Measurements from ENCODE around the gene BPIFA2.
"Not testable (repeated sequence)": the region's sequence is repeated elsewhere in the genome, so short reads cannot be mapped to it uniquely, and the experiment has no call there.

BPIFA2 gene, protein sequence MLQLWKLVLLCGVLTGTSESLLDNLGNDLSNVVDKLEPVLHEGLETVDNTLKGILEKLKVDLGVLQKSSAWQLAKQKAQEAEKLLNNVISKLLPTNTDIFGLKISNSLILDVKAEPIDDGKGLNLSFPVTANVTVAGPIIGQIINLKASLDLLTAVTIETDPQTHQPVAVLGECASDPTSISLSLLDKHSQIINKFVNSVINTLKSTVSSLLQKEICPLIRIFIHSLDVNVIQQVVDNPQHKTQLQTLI

DNA sequence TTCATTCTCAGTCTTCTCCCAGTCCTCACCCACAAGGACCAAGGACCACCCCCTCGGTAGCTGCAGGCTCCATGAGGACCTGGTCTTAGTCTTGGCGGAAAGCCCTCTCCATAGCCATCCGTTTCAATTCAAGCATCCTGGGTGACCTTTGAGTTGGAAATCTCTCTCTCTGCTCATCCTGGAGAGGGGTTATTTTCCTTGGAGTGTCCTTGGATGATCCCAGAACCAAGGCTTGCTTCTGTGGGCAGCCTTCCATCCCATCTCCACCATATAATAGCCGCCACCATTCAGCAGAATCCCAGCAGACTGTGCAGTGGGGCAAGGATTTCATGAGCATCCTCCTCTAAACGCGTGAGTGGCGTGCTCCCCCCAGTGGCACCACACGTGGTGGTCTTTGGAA lies at the start of gene BPIFA2:
Gene BPIFA2 (plus strand): TSS at position 301 of the 400 bp plus-strand sequence. CDS start 987 bp downstream, outside the sequence.
- DNase-seq = no peak

DNA sequence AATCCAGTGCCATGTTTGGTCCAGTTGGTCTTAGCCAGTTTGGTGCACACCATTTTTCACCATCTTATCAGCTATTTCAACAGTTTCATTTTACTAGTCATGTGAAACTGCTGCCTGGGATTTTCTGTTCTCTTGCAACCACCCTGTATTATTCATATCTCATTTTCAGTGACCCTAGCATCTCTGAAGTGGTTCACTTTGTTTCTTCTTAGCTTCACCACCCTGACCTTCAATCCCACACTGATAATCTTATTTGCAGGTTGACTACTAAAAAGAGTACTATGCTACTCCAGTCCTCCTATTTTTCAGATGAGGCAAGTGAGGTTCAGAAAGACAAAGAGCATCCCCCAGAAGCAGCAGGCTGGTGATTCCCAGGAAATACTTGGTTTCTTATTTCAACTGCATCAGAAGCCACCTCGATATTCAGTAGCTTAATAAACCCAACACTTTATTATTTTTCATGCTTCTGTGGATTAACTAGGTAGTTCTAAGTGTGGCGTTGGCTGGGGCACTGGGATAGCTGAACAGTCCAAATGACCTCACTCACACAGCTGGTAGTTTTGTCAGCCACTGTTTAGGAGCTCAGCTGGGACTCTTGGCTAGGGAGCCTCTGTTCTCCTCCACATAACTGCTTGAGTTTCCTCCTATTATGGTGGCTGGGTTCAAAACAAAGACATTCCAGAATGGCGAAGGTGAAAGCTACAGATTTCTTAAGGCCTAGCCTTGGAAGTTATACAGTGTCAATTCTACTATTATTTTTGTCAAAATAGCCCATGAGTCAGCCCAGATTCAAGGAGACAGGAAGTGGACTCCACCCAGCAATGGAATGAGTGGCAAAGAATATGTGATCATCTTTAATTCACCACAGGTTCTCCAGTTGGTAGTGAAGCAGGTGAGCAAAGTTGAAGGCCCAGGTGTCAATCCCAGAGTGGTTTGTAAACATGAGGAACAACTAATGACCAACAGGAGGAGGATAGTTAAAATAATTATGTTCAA lies 47.9 kb upstream of the BPIFA2 start:
- DNase-seq = peak; percentile 6

DNA sequence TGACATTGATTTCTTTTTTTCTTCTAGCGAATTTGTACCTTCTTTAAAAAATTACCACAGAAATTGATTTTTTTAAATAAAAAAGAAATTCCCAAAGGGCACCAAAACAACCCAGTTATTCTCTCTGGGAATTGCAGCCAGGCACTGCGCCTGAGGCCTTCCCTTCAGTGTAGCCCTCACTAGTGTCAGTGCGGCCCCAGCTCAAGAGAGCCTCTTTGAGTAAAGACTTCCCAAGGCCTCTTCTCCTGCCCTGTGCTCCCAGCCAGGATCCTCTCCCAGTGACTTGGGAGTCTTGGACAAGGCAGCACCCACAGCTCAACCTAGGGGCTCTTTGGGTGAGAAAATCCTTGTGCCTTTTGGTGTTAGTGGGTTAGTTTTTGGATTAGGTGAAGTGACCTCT lies 47.0 kb upstream of the BPIFA2 start:
- no peak for DNase-seq

DNA sequence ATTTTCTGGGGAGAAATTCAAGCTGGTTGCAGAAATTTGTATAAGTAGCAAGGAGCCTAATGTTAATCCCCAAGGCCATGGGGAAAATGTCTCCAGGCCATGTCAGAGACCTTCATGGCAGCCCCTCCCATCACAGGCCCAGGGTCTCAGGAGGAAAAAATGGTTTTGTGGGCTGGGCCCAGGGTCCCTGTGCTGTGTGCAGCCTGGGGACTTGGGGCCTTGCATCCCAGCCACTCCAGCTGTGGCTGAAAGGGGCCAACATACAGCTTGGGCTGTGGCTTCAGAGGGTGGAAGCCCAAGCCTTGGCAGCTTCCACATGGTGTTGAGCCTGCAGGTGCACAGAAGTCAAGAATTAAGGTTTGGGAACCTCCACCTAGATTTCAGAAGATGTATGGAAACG lies 45.7 kb upstream of the BPIFA2 start:
- not testable (repeated sequence) for DNase-seq

DNA sequence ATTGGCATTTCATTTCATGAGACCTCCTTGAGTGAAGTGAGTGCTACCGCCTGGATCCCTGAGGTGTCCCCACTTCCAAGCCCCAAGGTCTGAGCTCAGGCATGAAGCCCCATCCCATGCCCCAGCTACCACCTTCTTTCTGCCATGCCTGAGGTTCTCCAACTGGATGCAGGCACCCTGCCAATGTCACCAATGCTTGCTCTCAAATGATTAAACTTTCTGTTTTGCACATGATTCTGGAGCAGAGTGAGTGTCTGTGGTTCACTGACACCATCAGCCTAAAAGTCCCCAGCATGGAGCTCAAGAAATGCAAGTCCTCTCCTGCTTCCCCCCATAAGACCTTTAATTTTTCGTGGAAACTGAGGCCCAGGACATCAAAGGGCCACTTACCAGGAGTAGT lies 43.7 kb upstream of the BPIFA2 start:
- no peak for DNase-seq

DNA sequence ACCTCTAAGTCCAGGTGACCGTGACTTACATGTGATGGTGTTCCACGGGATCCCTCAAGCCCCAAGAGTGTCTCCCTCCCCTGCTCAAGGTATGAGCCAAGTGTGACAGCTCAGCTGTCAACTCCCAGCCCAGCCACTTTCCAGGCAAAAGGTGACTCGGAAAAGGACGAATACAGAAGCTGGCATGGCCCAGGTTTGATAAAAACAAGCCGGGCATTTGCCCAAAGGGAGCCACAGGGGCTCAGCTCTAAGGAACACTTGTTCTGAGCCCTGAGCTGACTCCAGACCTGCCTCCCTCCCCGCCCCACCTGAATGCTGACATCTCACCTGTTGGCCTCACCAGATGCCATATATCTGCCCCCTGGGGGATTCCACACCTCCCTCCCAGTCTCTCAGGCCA lies 43.0 kb upstream of the BPIFA2 start:
- no peak for DNase-seq

DNA sequence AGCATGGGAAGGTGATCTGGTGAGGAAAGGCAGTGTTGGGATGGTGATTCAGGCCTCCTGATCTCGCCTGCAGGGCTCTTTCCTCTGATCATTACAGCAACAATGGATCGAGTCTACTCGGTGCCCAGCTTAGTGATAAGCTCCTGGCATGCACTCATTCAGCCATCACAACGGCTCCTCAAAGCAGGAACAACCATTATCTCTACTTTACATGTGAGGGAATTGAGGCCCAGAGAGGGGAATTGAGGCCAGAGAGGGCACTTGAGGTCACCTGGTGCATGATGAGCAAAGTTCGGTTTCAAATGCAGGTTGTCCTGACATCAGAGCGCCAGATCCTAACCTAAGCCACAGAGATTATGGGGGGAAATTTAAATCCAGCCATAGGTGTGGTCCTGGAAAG lies 42.0 kb upstream of the BPIFA2 start:
- no peak for DNase-seq

DNA sequence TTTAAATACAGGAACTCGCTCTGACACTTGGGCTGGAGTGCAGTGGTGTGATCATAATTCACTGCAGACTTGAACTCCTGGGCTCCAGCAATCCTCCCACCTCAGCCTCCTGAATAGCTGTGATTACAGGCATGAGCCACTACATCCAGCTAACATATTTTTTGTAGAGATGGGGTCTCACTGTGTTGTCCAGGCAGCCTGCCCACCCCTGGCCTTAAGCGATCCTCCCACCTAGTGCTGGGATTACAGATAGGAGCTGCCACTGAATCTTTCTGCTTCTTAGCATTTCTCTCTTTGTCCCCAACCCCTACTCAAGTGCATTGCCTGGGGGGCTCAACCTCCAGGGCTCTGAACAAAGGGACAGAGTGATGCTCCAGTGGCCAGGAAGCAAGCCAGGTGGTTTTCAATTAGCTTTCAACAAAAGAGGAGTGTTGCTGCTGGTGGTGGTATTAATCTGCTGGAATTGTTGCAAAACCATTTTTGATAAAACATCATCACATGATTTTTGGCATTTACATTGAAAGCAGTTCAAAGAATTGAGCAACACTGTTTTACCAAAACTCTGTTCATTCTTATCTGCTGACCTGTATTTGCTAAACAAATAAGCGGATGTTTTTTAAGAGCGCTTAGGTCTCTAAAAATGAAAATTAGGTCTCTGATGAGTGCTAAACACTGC lies 40.4 kb upstream of the BPIFA2 start:
- DNase-seq = no peak

DNA sequence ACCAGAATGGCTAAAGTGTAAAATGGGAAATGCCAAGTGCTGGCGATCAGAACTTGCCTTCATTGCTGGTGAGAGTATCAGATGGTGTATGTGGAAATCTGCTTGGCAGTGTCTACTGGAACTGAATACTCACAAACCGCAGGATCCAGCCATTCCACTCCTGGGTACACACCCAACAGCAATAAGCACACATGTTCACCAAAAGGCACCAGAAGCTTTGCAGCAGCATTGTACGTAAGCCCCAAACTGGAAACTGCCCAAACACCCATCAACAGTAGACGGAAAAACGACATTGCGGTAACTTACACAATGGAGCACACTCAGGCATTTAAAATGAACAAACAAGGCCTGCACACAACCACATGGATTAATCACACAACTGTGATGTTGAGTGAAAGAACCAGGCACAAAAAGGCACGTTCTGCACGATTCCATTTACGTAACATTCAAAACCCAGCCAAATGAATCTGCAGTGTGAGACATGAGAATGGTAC lies 37.3 kb upstream of the BPIFA2 start:
- DNase-seq = no peak

DNA sequence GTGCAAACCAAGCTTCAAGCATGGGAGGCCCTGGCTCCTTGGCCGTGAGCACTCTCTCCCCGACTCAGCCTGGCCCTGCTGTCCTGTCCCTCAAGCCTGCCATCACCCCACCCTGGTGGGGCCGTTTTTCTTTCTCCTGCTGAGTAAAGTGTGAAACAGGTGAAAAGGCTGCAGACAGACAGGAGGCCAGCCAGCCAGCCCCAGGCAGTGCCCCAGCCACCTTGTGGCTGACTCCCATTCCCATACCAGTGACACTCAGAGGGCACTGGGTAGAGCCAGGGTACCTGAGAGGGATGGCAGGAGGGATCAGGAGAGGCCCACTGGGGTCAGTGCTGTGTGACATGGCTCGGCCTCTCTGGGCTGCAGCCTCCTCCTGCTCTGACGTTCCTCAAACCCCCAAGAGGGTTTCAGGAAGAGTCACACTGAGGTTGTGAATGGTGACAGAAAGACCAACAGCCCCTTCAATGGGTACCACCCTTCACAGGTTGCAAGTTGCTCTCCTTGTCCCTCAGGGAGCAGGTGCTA lies 35.9 kb upstream of the BPIFA2 start:
- DNase-seq = no peak

DNA sequence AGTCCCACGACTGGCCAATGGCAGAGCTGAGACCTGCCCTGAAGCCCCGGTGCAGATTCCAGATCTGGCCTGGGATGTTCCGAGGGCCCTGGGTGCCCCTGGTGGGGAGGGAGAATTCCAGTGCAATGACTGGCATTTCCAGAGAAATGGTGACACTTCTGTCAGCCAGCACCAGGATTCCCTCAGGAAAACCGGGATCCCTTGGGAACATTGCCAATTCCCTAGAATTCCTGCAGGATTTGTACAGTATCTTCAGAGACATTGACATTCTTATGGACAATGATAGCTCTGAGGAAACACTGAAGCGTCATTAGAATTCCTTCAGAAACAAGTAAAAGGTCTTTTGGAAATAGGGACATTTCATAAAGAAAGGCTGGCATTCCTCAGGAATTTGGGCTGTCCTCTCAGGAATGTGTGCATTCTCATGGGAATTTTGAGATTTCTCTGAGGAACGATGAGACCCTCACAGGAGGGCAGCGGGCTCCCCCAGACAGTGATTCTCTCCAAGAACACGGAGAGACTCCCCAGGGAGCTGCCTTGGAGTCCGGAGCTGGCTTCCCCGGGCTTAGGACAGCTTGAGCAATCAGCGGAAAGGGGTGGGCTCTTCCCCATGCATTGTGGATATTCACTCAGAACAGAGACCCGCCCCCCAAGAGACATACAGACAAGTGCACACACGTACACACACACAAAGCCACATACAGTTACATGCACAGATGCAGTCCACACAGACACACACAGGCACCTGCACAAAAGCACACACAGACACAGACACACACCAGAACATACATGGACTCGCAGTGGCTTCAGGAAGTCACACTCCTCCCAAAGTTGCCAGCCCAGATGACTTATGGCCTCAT lies 35.2 kb upstream of the BPIFA2 start:
- DNase-seq = no peak

DNA sequence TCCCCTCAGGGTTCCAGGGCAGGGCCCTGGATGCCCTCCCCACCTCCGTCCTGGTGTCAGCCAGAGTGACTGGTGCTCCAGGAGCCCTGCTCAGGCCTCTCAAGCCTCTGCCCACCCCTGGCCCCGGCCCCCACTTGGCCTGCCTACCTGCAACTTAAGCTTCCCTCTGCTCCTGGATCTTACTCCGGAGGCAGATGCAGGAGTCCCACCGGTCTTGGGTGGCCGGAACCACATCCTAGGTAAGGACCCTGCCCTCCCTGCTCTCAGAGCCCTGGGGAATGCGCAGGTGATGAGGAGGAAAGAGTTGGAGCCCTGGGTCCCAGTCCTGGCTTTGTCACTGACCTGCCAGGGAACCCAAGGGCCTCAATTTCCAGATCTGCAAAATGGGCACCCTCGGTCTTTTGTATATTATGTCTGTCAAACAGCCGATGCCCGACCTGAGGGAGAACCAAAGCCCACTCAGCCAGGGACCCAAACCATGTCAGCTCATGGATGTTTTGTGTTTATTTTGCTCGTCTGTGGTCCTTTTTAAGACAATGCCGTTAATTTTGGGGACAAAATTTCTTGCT lies 34.5 kb upstream of the BPIFA2 start:
- DNase-seq = no peak

DNA sequence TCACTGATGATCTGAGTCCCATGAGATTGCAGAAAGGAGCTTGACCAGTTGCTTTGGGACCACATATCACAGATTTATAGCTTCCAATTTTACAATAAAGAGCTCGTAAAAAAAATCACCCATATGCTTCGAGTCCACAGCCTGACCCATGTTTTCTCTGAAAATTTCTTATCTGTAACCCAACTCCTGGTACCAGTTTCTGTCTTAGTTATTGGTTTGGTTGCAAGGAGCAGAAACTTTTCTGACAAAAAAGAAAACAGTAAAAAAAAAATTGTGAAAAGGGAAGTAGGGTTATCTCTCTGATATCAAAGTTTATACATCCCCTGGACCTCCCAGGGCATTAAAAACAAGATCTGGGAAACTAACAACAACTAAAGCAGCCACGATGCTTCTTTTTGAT lies 30.8 kb upstream of the BPIFA2 start:
- no peak for DNase-seq

DNA sequence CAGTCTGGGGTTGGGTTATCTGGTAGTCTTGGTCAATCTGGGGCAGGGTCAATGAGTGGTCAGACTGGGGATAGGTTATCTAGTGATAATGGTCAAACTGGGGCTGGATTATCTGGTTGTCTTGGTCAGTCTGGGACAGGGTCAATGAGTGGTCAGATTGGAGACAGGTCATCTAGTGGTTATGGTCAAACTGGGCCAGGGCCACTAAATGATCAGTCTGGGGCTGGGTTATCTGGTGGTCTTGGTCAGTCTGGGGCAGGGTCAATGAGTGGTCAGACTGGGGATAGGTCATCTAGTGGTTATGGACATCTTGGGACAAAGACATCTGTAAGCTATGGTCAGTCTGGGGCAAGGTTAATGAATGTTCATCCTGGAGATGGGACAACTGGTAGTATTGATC lies 28.5 kb upstream of the BPIFA2 start:
- no peak for DNase-seq

DNA sequence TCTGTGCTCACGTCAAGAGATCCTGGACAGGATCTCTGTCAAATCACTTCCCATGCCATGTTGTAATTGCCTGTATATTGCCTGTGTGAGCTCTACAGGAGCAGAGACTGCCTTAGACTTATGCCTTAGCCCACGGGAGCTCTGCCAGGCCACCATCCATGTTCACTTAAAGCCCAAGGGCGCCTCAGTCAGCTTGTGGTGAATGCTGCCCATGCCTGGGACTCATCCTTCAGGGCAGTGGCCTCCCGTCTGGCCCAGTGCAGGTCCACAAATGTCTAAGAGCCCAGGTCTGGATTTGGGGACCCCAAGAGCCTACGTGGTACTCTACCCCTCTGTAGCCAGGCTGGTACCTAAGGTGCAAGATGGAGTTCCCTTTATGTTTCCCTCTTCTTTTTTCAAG lies 22.4 kb upstream of the BPIFA2 start:
- no peak for DNase-seq

DNA sequence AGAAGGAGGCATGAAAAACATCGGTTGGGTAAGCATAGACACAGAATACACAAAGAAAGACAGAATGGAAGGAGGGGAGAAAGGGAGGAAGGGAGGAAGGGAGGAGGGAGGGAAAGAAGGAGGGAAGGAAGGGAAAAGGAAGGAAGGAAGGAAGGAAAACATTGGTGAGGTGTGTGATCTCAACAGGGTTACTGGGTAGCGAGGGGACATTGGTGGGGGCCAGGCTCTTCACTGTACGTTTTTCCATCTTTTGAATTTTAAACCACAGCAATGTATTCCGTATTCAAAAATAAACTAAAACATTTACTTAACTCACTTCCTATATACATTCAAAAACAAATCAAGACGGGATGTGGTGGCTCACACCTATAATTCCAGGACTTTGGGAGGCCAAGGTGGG lies 20.7 kb upstream of the BPIFA2 start:
- no peak for DNase-seq

DNA sequence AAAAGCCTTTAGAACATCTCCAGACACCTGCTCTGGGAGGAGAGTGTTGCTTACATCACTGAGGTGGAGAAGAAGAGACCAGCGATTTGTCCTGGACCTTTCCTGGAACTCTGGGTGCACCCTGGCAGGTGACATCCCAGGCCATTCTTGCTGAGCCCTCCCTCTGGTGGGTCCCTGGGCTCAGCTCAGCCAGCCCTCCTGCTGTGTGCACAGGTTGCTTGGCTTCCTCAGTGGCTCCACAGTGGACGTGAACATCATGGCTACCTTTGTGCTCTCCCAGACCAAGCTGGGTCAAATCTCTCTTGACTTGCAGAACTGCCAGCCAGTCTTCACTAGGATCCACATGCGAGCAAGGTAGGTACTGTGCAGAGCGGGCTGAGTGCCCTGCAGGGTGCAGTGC lies 19.9 kb upstream of the BPIFA2 start:
- no peak for DNase-seq

DNA sequence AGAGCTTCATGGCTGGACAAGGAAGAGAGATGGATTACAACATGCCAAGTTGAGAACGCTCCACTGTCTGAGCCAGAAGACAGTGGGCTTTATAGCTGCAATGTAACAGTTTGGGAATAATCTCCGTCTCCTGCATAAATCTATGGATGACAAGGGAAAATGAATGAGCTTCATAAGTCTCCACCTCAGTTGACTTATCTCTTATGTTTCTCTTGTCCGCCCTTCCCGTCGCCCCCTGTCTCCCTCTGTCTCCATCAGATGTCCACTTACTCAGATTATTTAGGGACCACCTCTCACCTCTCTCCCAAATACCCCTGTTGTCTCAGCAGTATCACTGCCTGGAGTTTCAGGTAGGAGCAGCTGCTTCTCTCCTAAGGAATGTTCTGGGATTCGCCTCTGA lies 13.7 kb upstream of the BPIFA2 start:
- DNase-seq = no peak

DNA sequence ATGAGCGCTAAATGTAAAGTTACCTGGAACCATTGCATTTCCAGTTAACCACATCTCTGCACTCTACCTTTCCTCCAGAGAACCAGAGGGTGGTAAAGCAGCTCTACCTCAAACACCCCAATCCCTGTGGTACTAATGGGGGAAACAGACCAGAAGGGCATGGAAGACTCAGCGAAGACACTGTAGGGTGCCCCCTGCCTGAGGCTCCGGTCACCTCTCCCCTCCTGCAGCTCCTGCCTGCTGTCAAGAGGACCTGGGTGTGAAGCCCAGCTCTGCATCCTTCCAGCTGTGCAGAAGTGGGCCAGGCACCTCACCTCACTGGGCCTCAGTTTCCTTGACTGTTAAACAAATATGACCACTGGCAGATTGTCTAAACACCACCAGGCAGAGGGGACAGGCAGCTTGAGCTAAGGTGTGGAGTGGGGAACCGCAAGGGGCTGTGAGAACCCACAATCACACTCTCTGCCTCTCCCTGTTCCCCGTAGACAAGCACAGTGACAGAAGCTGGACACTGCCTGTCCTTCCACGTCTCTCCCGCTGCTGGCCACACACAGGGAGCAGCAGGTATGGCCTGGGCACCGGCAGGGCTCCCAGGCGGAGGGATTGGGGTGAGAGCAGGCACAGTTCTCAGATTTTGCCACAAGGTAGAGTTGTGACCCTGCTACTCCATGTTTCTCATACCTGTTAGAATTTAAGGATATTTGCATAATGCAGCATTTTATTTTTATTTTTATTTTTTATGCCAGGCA lies 9.1 kb upstream of the BPIFA2 start:
- DNase-seq = no peak

DNA sequence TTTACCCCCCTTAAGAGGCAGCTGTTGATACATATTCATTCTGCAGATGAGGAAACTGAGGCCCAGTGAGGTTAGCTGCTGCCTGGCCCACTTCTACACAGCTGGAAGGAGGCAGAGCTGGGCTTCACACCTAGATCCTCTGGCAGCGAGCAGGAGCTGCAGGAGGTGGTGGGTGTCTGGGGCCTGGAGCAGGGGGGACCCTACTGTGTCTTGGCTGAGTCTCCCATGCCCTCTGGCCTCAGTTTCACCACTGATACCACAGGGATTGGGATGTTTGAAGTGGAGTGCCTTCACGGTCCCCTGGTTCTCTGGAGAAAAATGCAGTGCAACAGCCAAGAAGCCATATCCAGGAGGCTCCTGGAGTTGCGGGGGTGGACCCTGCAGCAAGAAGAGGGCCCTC lies 8.2 kb upstream of the BPIFA2 start:
- DNase-seq = no peak

DNA sequence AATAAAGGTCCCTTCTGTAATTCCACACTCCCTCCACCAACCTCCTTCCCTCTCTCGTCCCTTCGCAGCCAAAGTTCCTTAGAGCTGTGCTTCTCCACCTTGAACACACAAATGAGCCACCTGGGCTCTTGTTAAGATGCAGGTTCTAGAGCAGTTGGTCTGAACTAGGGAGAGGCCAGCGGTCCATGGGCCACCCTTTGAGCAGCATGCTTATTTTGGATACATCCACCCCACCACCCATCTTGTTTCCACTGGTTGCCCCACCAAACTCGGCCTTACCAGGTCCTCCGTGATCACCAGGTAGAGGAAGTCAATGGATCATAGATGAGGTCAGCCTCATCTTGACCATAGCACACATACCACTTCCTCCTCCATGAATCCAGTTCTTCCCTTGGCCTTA lies 7.3 kb upstream of the BPIFA2 start:
- DNase-seq = no peak
